CD8-positive, alpha-beta memory T cell (primary cell): ENCODE measurements around the gene IL18R1. TPM values are rescaled to one million over a fixed set of nuclear protein-coding genes. Genes with fewer than 3 reads are reported as not detected.

Experiments
- CTCF ChIA-PET: fragments of 350-600 bp; sonication (Branson Sonifier 250); formaldehyde crosslinking; loops from one replicate; lab custom pipeline; 2021; ENCODE audit warnings: antibody characterized with exemption; lab: Charles Lee
- POLR2A ChIA-PET: fragments of 350-600 bp; sonication (Branson Sonifier 250); formaldehyde crosslinking; loops from one replicate; lab custom pipeline; 2021; ENCODE audit warnings: antibody characterized with exemption; lab: Charles Lee
- DNase-seq, 5 donors: peaks; one replicate each; pipeline versions ENCODE4 v3.0.0 to v3.0.0-alpha.2; 2020 to 2022; ENCODE audit warnings: mixed read lengths in 1 of 5
- H3K27ac ChIP-seq: one replicate; pipeline ENCODE4 v1.7.0; 2013; ENCODE audit warnings: low read depth, mild to moderate bottlenecking, low read length, moderate library complexity
- H3K27me3 ChIP-seq: 2 replicates; pipeline ENCODE4 v1.7.0; 2013; ENCODE audit warnings: low read length, mild to moderate bottlenecking; ENCODE audit not compliant: insufficient read depth, poor library complexity, severe bottlenecking
- H3K36me3 ChIP-seq: 2 replicates; pipeline ENCODE4 v1.7.0; 2013; ENCODE audit warnings: mild to moderate bottlenecking, low read length, moderate library complexity; ENCODE audit not compliant: insufficient read depth
- H3K4me1 ChIP-seq: 2 replicates; pipeline ENCODE4 v1.7.0; 2013; ENCODE audit warnings: mild to moderate bottlenecking, low read length, moderate library complexity; ENCODE audit not compliant: insufficient read depth
- H3K4me3 ChIP-seq: 2 replicates; pipeline ENCODE4 v1.7.0; 2013; ENCODE audit warnings: mild to moderate bottlenecking, low read length
- H3K9me3 ChIP-seq: 2 replicates; pipeline ENCODE4 v1.7.0; 2013; ENCODE audit warnings: mild to moderate bottlenecking, low read length
- H3K27ac Mint-ChIP-seq, 8 donors: one replicate each; pipeline ENCODE4 v1.8.0; 2020 to 2021; ENCODE audit warnings: mixed read lengths in 8 of 8, mild to moderate bottlenecking in 6 of 8, inconsistent platforms in 3 of 8, moderate library complexity in 3 of 8
- H3K27me3 Mint-ChIP-seq, 2 donors: one replicate each; pipeline ENCODE4 v1.8.0; 2020 to 2021; ENCODE audit warnings: mixed read lengths in 2 of 2, mild to moderate bottlenecking in 1 of 2, moderate library complexity in 1 of 2
- H3K36me3 Mint-ChIP-seq, 3 donors: one replicate each; pipeline ENCODE4 v1.8.0; 2020 to 2021; ENCODE audit warnings: mixed read lengths in 3 of 3, inconsistent platforms in 1 of 3, mild to moderate bottlenecking in 1 of 3
- H3K4me1 Mint-ChIP-seq, 3 donors: one replicate each; pipeline ENCODE4 v1.8.0; 2020 to 2021; ENCODE audit warnings: mixed read lengths in 3 of 3, inconsistent platforms in 1 of 3, mild to moderate bottlenecking in 1 of 3
- H3K4me3 Mint-ChIP-seq, 7 donors: one replicate each; pipeline ENCODE4 v1.8.0; 2020 to 2021; ENCODE audit warnings: mixed read lengths in 7 of 7, mild to moderate bottlenecking in 6 of 7, moderate library complexity in 4 of 7, inconsistent platforms in 2 of 7
- H3K9me3 Mint-ChIP-seq, 5 donors: one replicate each; pipeline ENCODE4 v1.8.0; 2020 to 2022; ENCODE audit warnings: mixed read lengths in 5 of 5, mild to moderate bottlenecking in 3 of 5, moderate library complexity in 2 of 5, inconsistent platforms in 1 of 5
- polyA plus RNA-seq: library from polyadenylated mRNA; unstranded; fragments of 300-500 nt; fragmentation: Illumina TruSeq; gene quantifications from one replicate; pipeline ENCODE4 v1.2.3, GENCODE V29; 2021
- total RNA-seq, 2 experiments: library from RNA; stranded (reverse); gene quantifications; one replicate each; pipeline ENCODE4 v1.2.3, GENCODE V29; 2021

The IL18R1 gene
- total and polyA plus RNA-seq, 3 experiments from 2014 or later: 17.6 to 20.6 (median 17.9) TPM

- Mint-ChIP-seq H3K27ac (no peak overlapping the region), H3K27me3 (no peaks in the 10 kb centered on the region), H3K9me3 (no peaks in the 10 kb centered on the region), H3K4me3 (no peak overlapping the region), H3K36me3 (peaks cover 0 to 2% (median 0%) of the 10 kb centered on the region in 3 donors), H3K4me1 (peaks cover 24 to 30% (median 29%) of the 10 kb centered on the region in 3 donors)
- H3K4me3 ChIP-seq: no peak overlapping the region
- no peaks in the 10 kb centered on the region for H3K36me3 ChIP-seq
- CTCF ChIA-PET: no interaction called here
- POLR2A ChIA-PET: no interaction called here
- no peaks in the 10 kb centered on the region for H3K9me3 ChIP-seq
- peaks cover 10% of the 10 kb centered on the region for H3K4me1 ChIP-seq
- H3K27ac ChIP-seq: no peak overlapping the region
- no peaks in the 10 kb centered on the region for H3K27me3 ChIP-seq
- no peak for DNase-seq
These were observed 40.4 kb downstream of the IL18R1 start for GRCh38 chr2:102396012-102396411.

GRCh38 chr2:102397209-102397608 is 41.6 kb downstream of the IL18R1 start:
- no peak overlapping the region for H3K4me3 ChIP-seq
- Mint-ChIP-seq H3K36me3 (peaks cover 0 to 2% (median 0%) of the 10 kb centered on the region in 3 donors), H3K9me3 (no peaks in the 10 kb centered on the region), H3K4me3 (no peak overlapping the region), H3K27ac (no peak overlapping the region), H3K4me1 (peaks cover 24 to 30% (median 26%) of the 10 kb centered on the region in 3 donors), H3K27me3 (no peaks in the 10 kb centered on the region)
- ChIA-PET POLR2A (no interaction called here), CTCF (interaction anchor here (0.7 kb wide), 1 partner anchor 13 kb away, joined by 3 read pairs; no protein-coding TSS in a partner anchor)
- H3K9me3 ChIP-seq: no peaks in the 10 kb centered on the region
- no peaks in the 10 kb centered on the region for H3K36me3 ChIP-seq
- H3K27ac ChIP-seq: no peak overlapping the region
- H3K27me3 ChIP-seq: no peaks in the 10 kb centered on the region
- no peaks in the 10 kb centered on the region for H3K4me1 ChIP-seq
- DNase-seq: no peak

GRCh38 chr2:102399499-102400141 is 44.0 kb downstream of the IL18R1 start:
- Mint-ChIP-seq H3K27ac (peak overlapping the region in 2 of 8 donors; percentile 42 to 66), H3K4me1 (peaks cover 22 to 28% (median 23%) of the 10 kb centered on the region in 3 donors), H3K9me3 (no peaks in the 10 kb centered on the region), H3K4me3 (no peak overlapping the region), H3K27me3 (no peaks in the 10 kb centered on the region), H3K36me3 (no peaks in the 10 kb centered on the region)
- Histone ChIP-seq H3K4me3 (no peak overlapping the region), H3K27me3 (no peaks in the 10 kb centered on the region), H3K9me3 (no peaks in the 10 kb centered on the region), H3K4me1 (no peaks in the 10 kb centered on the region), H3K27ac (no peak overlapping the region), H3K36me3 (no peaks in the 10 kb centered on the region)
- ChIA-PET CTCF (no interaction called here), POLR2A (no interaction called here)
- no peak for DNase-seq

GRCh38 chr2:102401456-102401855 is 45.9 kb downstream of the IL18R1 start:
- Histone ChIP-seq H3K4me3 (no peak overlapping the region), H3K9me3 (no peaks in the 10 kb centered on the region), H3K36me3 (no peaks in the 10 kb centered on the region), H3K27ac (no peak overlapping the region), H3K27me3 (no peaks in the 10 kb centered on the region), H3K4me1 (no peaks in the 10 kb centered on the region)
- Mint-ChIP-seq H3K27ac (peak overlapping the region in 2 of 8 donors; percentile 15 to 26), H3K27me3 (no peaks in the 10 kb centered on the region), H3K4me3 (no peak overlapping the region), H3K4me1 (peaks cover 22 to 28% (median 23%) of the 10 kb centered on the region in 3 donors), H3K36me3 (no peaks in the 10 kb centered on the region), H3K9me3 (no peaks in the 10 kb centered on the region)
- CTCF ChIA-PET: no interaction called here
- DNase-seq: no peak
- POLR2A ChIA-PET: no interaction called here

GRCh38 chr2:102401865-102402264 is 46.3 kb downstream of the IL18R1 start:
- ChIA-PET POLR2A (no interaction called here), CTCF (no interaction called here)
- no peaks in the 10 kb centered on the region for H3K27me3 Mint-ChIP-seq
- H3K4me1 Mint-ChIP-seq: peaks cover 22 to 28% (median 23%) of the 10 kb centered on the region in 3 donors
- Histone ChIP-seq H3K4me3 (no peak overlapping the region), H3K27me3 (no peaks in the 10 kb centered on the region), H3K4me1 (no peaks in the 10 kb centered on the region), H3K9me3 (no peaks in the 10 kb centered on the region), H3K27ac (no peak overlapping the region), H3K36me3 (no peaks in the 10 kb centered on the region)
- H3K4me3 Mint-ChIP-seq: no peak overlapping the region
- no peaks in the 10 kb centered on the region for H3K36me3 Mint-ChIP-seq
- H3K27ac Mint-ChIP-seq: peak overlapping the region in 3 of 8 donors; percentile 6 to 38 (median 15)
- no peak for DNase-seq
- H3K9me3 Mint-ChIP-seq: no peaks in the 10 kb centered on the region

- Mint-ChIP-seq H3K27me3 (peaks cover 0 to 2% of the 10 kb centered on the region in 2 donors), H3K27ac (no peak overlapping the region), H3K4me3 (no peak overlapping the region), H3K36me3 (peaks cover 0 to 8% (median 2%) of the 10 kb centered on the region in 3 donors), H3K9me3 (peaks cover 0 to 3% (median 0%) of the 10 kb centered on the region in 5 donors), H3K4me1 (peaks cover 0 to 5% (median 4%) of the 10 kb centered on the region in 3 donors)
- no peaks in the 10 kb centered on the region for H3K9me3 ChIP-seq
- CTCF ChIA-PET: no interaction called here
- no peaks in the 10 kb centered on the region for H3K36me3 ChIP-seq
- H3K27me3 ChIP-seq: no peaks in the 10 kb centered on the region
- no peak for DNase-seq
- no peak overlapping the region for H3K4me3 ChIP-seq
- POLR2A ChIA-PET: no interaction called here
- H3K4me1 ChIP-seq: no peaks in the 10 kb centered on the region
- no peak overlapping the region for H3K27ac ChIP-seq
These were observed 55.4 kb downstream of the IL18R1 start for GRCh38 chr2:102410952-102411351.

GRCh38 chr2:102412199-102412598 is 56.6 kb downstream of the IL18R1 start:
- peaks cover 0 to 2% of the 10 kb centered on the region in 2 donors for H3K27me3 Mint-ChIP-seq
- Histone ChIP-seq H3K36me3 (no peaks in the 10 kb centered on the region), H3K9me3 (no peaks in the 10 kb centered on the region), H3K4me3 (no peak overlapping the region), H3K27ac (no peak overlapping the region), H3K4me1 (peaks cover 8% of the 10 kb centered on the region), H3K27me3 (no peaks in the 10 kb centered on the region)
- DNase-seq: no peak
- peaks cover 10 to 16% (median 15%) of the 10 kb centered on the region in 3 donors for H3K4me1 Mint-ChIP-seq
- ChIA-PET CTCF (interaction anchor here (0.6 kb wide), 1 partner anchor 535 kb away, joined by 3 read pairs; no protein-coding TSS in a partner anchor), POLR2A (no interaction called here)
- no peak overlapping the region for H3K4me3 Mint-ChIP-seq
- H3K36me3 Mint-ChIP-seq: peaks cover 0 to 8% (median 2%) of the 10 kb centered on the region in 3 donors
- H3K9me3 Mint-ChIP-seq: peaks cover 0 to 3% (median 0%) of the 10 kb centered on the region in 5 donors
- no peak overlapping the region for H3K27ac Mint-ChIP-seq

- Mint-ChIP-seq H3K27ac (peak overlapping the region; percentile 79 to 99 (median 95)), H3K4me1 (peaks cover 55 to 68% (median 62%) of the 10 kb centered on the region in 3 donors), H3K9me3 (no peaks in the 10 kb centered on the region), H3K36me3 (peaks cover 0 to 7% (median 5%) of the 10 kb centered on the region in 3 donors), H3K4me3 (peak overlapping the region; percentile 30 to 94 (median 73)), H3K27me3 (peaks cover 0 to 1% of the 10 kb centered on the region in 2 donors)
- Histone ChIP-seq H3K27ac (peak overlapping the region; percentile 34), H3K4me3 (no peak overlapping the region), H3K4me1 (peaks cover 40% of the 10 kb centered on the region), H3K27me3 (no peaks in the 10 kb centered on the region), H3K9me3 (no peaks in the 10 kb centered on the region), H3K36me3 (no peaks in the 10 kb centered on the region)
- peak in 1 of 5 donors; percentile 49 for DNase-seq
- CTCF ChIA-PET: interaction anchor here (1.5 kb wide), 1 partner anchor 177 kb away, joined by 6 read pairs; no protein-coding TSS in a partner anchor
- POLR2A ChIA-PET: no interaction called here
These were observed 62.4 kb downstream of the IL18R1 start for GRCh38 chr2:102417946-102418345.
